ENCODE results near the gene HINT2. TPM values are rescaled to one million over a fixed set of nuclear protein-coding genes. Genes with fewer than 3 reads are reported as not detected.
A peak's percentile ranks its signal among the peaks of the same experiment; 100 is the strongest.

The HINT2 gene
- total RNA-seq, 1 donor from 2014 or later, result 48.1 TPM

DNA sequence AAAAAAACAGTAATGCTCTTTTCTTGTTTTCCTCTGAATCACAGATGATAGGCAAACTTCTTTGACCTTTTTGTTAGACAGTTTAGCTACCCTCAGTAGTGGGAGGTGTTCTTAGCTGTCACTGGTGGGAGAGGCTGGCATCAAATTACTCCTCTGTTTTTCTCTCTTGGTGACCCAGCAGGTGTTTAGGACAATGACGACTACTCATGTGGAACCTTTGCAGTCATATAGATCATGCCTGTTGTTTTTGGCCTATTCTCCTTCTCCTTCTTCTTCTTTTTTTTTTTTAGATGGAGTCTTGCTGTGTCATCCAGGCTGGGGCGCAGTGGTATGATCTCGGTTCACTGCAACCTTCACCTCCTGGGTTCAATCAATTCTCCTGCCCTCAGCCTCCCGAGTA, 38.8 kb downstream of the HINT2 start:
- H3K27ac Mint-ChIP-seq (ENCODE audit: unreplicated experiment), result no peak overlapping the region
- no peak for TF ChIP-seq CTCF (IDR thresholded peaks at IDR 0.05; ENCODE audit: partially characterized antibody, unreplicated experiment)
- H3K4me1 Mint-ChIP-seq (ENCODE audit: low read depth, unreplicated experiment), result peaks cover 13% of the 10 kb centered on the region
- no peak for DNase-seq
- H3K27me3 Mint-ChIP-seq (ENCODE audit: unreplicated experiment), result peaks cover 3% of the 10 kb centered on the region
- no peak overlapping the region for H3K4me3 Mint-ChIP-seq (ENCODE audit: unreplicated experiment)
- H3K9me3 Mint-ChIP-seq (ENCODE audit: unreplicated experiment), result no peaks in the 10 kb centered on the region
- no peaks in the 10 kb centered on the region for H3K36me3 Mint-ChIP-seq (ENCODE audit: unreplicated experiment)

- Mint-ChIP-seq H3K36me3 (ENCODE audit: unreplicated experiment) (no peaks in the 10 kb centered on the region), H3K4me3 (ENCODE audit: unreplicated experiment) (no peak overlapping the region), H3K27me3 (ENCODE audit: unreplicated experiment) (peaks cover 3% of the 10 kb centered on the region), H3K4me1 (ENCODE audit: low read depth, unreplicated experiment) (peaks cover 13% of the 10 kb centered on the region), H3K27ac (ENCODE audit: unreplicated experiment) (peak overlapping the region; percentile 8), H3K9me3 (ENCODE audit: unreplicated experiment) (no peaks in the 10 kb centered on the region)
- no peak for TF ChIP-seq CTCF (IDR thresholded peaks at IDR 0.05; ENCODE audit: partially characterized antibody, unreplicated experiment)
- DNase-seq, result no peak
Observed at GRCh38 chr9:35774907-35775635, 39.8 kb downstream of the HINT2 start.

DNA sequence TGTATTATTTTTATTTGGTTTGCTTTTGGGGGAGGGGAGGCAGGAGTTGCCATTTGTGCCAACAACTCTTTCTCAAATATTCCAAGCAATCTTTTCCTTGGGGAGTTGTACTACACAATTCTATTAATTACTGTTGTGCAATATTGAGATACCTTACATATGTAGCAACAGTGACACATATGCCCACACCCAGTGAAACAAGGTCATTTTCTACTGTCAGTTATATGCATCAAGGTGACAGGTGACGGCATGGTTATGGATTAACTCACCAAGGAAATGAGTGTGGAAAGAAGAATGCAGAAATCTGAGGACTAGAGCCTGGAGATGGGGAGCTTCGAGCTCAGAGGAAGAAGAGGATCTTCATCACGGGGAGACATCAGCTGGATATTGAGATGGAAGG, 42.9 kb downstream of the HINT2 start:
- Mint-ChIP-seq H3K36me3 (ENCODE audit: unreplicated experiment) (no peaks in the 10 kb centered on the region), H3K27ac (ENCODE audit: unreplicated experiment) (no peak overlapping the region), H3K4me1 (ENCODE audit: low read depth, unreplicated experiment) (peaks cover 13% of the 10 kb centered on the region), H3K27me3 (ENCODE audit: unreplicated experiment) (peaks cover 3% of the 10 kb centered on the region), H3K9me3 (ENCODE audit: unreplicated experiment) (no peaks in the 10 kb centered on the region), H3K4me3 (ENCODE audit: unreplicated experiment) (no peak overlapping the region)
- TF ChIP-seq CTCF (IDR thresholded peaks at IDR 0.05; ENCODE audit: partially characterized antibody, unreplicated experiment), result no peak
- DNase-seq, result no peak

DNA sequence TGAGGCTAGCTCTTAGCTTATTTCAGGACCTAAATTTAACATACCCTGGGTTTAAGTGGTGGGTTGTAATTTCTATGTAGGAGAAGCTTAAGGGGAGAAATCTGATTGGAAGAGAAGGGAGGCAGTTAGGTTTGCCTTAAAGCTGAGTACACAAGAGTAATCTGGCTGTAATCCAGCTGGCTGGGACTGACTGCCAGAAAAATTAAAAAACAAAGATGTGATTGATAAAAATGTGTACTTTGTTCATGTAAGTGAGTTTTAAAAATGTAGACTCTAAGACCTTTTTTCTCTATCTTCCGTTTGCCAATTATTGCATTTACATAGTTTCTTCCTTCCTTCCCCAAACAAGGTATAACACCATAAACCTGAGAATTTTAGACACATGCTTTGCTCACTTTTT, 43.3 kb downstream of the HINT2 start:
- H3K36me3 Mint-ChIP-seq (ENCODE audit: unreplicated experiment), result no peaks in the 10 kb centered on the region
- TF ChIP-seq CTCF (IDR thresholded peaks at IDR 0.05; ENCODE audit: partially characterized antibody, unreplicated experiment), result no peak
- no peak overlapping the region for H3K27ac Mint-ChIP-seq (ENCODE audit: unreplicated experiment)
- no peak overlapping the region for H3K4me3 Mint-ChIP-seq (ENCODE audit: unreplicated experiment)
- no peak for DNase-seq
- H3K9me3 Mint-ChIP-seq (ENCODE audit: unreplicated experiment), result no peaks in the 10 kb centered on the region
- H3K4me1 Mint-ChIP-seq (ENCODE audit: low read depth, unreplicated experiment), result peaks cover 13% of the 10 kb centered on the region
- H3K27me3 Mint-ChIP-seq (ENCODE audit: unreplicated experiment), result peaks cover 3% of the 10 kb centered on the region

GRCh38 chr9:35771075-35771433, 43.8 kb downstream of the HINT2 start:
- H3K9me3 Mint-ChIP-seq (ENCODE audit: unreplicated experiment), result no peaks in the 10 kb centered on the region
- peaks cover under 1% of the 10 kb centered on the region for H3K27me3 Mint-ChIP-seq (ENCODE audit: unreplicated experiment)
- no peak overlapping the region for H3K4me3 Mint-ChIP-seq (ENCODE audit: unreplicated experiment)
- H3K36me3 Mint-ChIP-seq (ENCODE audit: unreplicated experiment), result no peaks in the 10 kb centered on the region
- peaks cover 12% of the 10 kb centered on the region for H3K4me1 Mint-ChIP-seq (ENCODE audit: low read depth, unreplicated experiment)
- TF ChIP-seq CTCF (IDR thresholded peaks at IDR 0.05; ENCODE audit: partially characterized antibody, unreplicated experiment), result no peak
- no peak for DNase-seq
- H3K27ac Mint-ChIP-seq (ENCODE audit: unreplicated experiment), result no peak overlapping the region

All from glutamatergic neuron (in vitro differentiated cells).